BE2C (cell line): ENCODE data around the gene POLE3.
A peak's percentile ranks its signal among the peaks of the same experiment; 100 is the strongest.
"Not testable (repeated sequence)": the region's sequence is repeated elsewhere in the genome, so short reads cannot be mapped to it uniquely, and the experiment has no call there.

ENCODE experiments used
- DNase-seq: peaks from one replicate; pipeline ENCODE4 v3.0.0-alpha.2; 2020
- H3K27me3 ChIP-seq: fragments of 250-450 bp; sonication (Bioruptor Pico); 2 replicates; pipeline ENCODE4 v1.5.1; 2020; ENCODE audit warnings: mild to moderate bottlenecking
- H3K36me3 ChIP-seq: fragments of 250-450 bp; sonication (Bioruptor Pico); 2 replicates; pipeline ENCODE4 v1.5.1; 2020; ENCODE audit warnings: mild to moderate bottlenecking
- H3K4me1 ChIP-seq: fragments of 250-450 bp; sonication (Bioruptor Pico); 2 replicates; pipeline ENCODE4 v1.5.1; 2020
- H3K4me3 ChIP-seq: 2 replicates; pipeline ENCODE4 v1.5.1; 2011; ENCODE audit warnings: low read depth, low read length
- H3K9me3 ChIP-seq: fragments of 250-450 bp; sonication (Bioruptor Pico); 2 replicates; pipeline ENCODE4 v1.5.1; 2020
- TF ChIP-seq, protein P1 (sequence below): IDR thresholded peaks from 2 replicates; pipeline ENCODE4 v1.5.1; 2012; ENCODE audit warnings: mild to moderate bottlenecking, low read depth, low read length

Gene POLE3

GRCh38 chr9:113381909-113382411 lies 28.5 kb downstream of the POLE3 start:
- Histone ChIP-seq H3K27me3 (no peaks in the 10 kb centered on the region), H3K4me1 (no peaks in the 10 kb centered on the region), H3K9me3 (no peaks in the 10 kb centered on the region), H3K36me3 (peaks cover under 1% of the 10 kb centered on the region; the same call in 1 of the 2 replicates), H3K4me3 (no peak overlapping the region)
- TF ChIP-seq, protein P1, sequence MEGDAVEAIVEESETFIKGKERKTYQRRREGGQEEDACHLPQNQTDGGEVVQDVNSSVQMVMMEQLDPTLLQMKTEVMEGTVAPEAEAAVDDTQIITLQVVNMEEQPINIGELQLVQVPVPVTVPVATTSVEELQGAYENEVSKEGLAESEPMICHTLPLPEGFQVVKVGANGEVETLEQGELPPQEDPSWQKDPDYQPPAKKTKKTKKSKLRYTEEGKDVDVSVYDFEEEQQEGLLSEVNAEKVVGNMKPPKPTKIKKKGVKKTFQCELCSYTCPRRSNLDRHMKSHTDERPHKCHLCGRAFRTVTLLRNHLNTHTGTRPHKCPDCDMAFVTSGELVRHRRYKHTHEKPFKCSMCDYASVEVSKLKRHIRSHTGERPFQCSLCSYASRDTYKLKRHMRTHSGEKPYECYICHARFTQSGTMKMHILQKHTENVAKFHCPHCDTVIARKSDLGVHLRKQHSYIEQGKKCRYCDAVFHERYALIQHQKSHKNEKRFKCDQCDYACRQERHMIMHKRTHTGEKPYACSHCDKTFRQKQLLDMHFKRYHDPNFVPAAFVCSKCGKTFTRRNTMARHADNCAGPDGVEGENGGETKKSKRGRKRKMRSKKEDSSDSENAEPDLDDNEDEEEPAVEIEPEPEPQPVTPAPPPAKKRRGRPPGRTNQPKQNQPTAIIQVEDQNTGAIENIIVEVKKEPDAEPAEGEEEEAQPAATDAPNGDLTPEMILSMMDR = no peak
- DNase-seq = no peak

GRCh38 chr9:113381441-113381840 lies 29.0 kb downstream of the POLE3 start:
- H3K4me1 ChIP-seq, H3K36me3 ChIP-seq: not testable (repeated sequence)

DNA sequence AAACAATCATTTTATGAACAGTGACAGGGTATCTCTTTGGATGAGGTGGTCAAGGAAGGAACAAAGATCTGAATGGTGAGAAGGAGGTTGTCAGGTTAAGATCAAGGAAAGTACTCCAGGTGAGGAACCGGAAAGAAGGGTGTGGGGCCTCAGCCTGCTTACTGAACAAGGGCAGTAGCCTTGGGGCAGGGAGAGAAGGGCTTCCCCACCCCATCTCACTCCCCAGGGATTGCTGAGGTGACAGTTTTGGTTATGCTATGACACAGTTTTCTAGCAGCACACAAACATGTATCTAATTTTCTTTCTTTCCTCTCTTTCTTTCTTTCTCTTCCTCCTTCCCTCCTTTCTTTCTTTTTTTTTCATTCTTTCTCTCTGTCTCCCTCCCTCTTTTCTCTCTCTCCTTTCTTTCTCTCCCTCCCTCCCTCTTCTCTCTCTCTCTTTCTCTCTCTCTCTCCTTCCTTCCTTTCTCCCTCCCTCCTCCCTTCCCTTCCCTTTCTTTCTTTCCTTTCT lies 29.6 kb downstream of the POLE3 start:
- DNase-seq = no peak
- TF ChIP-seq, protein P1 = no peak
- Histone ChIP-seq H3K9me3 (no peaks in the 10 kb centered on the region), H3K4me3 (no peak overlapping the region), H3K4me1 (no peaks in the 10 kb centered on the region), H3K36me3 (no peaks in the 10 kb centered on the region), H3K27me3 (no peaks in the 10 kb centered on the region)

More at GRCh38 chr9:113381441-113381840, 29.0 kb downstream of the POLE3 start:
- H3K4me3 ChIP-seq, H3K9me3 ChIP-seq, DNase-seq, H3K27me3 ChIP-seq: not testable (repeated sequence)

DNA sequence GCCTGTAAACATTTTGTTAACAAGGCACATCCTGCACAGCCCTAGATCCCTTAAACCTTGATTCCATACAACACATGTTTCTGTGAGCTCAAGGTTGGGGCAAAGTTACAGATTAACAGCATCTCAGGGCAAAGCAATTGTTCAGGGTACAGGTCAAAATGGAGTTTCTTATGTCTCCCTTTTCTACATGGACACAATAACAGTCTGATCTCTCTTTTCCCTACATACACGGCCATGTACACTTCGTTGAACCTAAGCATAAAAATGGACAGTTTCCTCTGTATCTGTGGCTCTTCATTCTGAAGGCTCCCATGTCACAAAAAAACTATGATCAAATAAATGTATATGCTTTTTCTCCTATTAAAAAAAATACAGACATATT lies 30.7 kb downstream of the POLE3 start:
- H3K36me3 ChIP-seq, H3K27me3 ChIP-seq, DNase-seq, H3K4me1 ChIP-seq, H3K9me3 ChIP-seq, H3K4me3 ChIP-seq: not testable (repeated sequence)

- H3K9me3 ChIP-seq, H3K4me3 ChIP-seq, DNase-seq, H3K36me3 ChIP-seq, H3K27me3 ChIP-seq, H3K4me1 ChIP-seq: not testable (repeated sequence)
Observed at GRCh38 chr9:113379094-113379828, 31.2 kb downstream of the POLE3 start.

DNA sequence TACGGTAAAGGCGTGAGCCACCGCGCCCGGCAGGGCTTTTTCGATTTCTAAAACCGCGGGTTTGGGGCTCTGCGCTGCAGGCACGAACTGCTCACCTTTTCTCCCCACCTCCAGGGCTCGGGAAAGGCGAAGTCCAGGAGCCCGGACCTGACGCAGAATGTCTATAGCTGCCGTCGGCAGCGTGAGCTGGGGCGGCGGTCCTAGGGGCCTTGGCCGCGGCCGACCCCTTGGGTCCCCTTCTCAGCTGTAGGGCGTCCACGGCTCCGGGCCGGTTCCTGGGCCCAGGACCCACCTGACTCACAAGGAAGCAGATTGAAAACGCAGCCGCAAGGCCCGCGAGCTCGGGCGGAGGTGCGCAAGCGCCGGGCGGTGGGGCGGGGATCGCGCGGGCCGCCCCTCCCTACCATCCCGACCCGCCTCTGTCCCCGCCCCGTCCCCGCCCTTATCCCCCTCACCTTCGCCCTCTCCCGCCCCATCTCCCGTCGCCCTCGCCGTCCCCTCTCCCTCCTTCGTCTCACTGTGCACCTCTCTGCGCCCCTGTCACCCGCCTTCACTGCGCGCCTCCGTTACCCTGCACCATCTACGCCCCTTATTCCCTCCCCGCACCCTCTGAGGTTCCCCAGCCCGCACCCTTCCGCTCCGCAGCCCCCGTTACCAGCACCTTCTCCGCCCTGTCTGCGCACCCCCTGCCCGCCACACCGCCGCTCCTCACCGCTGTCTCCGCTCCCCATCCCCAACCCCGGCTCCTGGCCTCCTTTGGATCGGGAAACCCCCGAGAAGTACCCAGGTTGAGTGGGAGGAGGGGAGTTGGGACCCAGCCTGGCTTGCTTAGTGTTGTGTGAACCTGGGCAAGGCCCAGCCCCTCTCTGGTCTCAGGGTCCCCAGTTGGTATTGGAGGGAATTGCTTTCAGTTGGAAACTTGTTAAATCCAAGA lies 33.6 kb downstream of the POLE3 start, which contains the start of gene HDHD3:
TSS of gene HDHD3 (minus strand) at position 353 of the 934 bp plus-strand sequence. CDS start 2,632 bp downstream, outside the sequence.
- no peaks in the 10 kb centered on the region for H3K9me3 ChIP-seq
- peak within 1 kb of the TSS; percentile 80 for H3K4me3 ChIP-seq
- no peaks in the 10 kb centered on the region for H3K27me3 ChIP-seq
- no peaks in the 10 kb centered on the region for H3K4me1 ChIP-seq
- no peaks in the 10 kb centered on the region for H3K36me3 ChIP-seq
- peak; percentile 75 for DNase-seq
- TF ChIP-seq, protein P1 = no peak

- Histone ChIP-seq H3K4me1 (no peaks in the 10 kb centered on the region), H3K9me3 (no peaks in the 10 kb centered on the region), H3K4me3 (no peak overlapping the region), H3K36me3 (no peaks in the 10 kb centered on the region), H3K27me3 (no peaks in the 10 kb centered on the region)
- TF ChIP-seq, protein P1 = no peak
- DNase-seq = no peak
Observed at GRCh38 chr9:113375057-113376023, 35.1 kb downstream of the POLE3 start.
